GM12864 (cell line): ENCODE results near the gene CDC42BPG.
A peak's percentile ranks its signal among the peaks of the same experiment; 100 is the strongest.

Source experiments
- DNase-seq: peaks from one replicate; pipeline ENCODE4 v3.0.0-alpha.2; 2011; ENCODE audit warnings: low read depth
- H3K4me3 ChIP-seq: 2 replicates; pipeline ENCODE4 v1.5.1; 2011; ENCODE audit warnings: mild to moderate bottlenecking, low read depth, low read length, control low read depth
- CTCF ChIP-seq: IDR thresholded peaks from 2 replicates; pipeline ENCODE4 v1.5.1; 2011; ENCODE audit warnings: low read depth, mild to moderate bottlenecking, moderate library complexity, low read length, control low read depth, inconsistent platforms; ENCODE audit errors: missing control alignments

CDC42BPG gene

GRCh38 chr11:64875369-64876228 is 31.1 kb upstream of the CDC42BPG start:
- DNase-seq, result no peak
- no peak for TF ChIP-seq CTCF
- H3K4me3 ChIP-seq, result peak overlapping the region; percentile 92

- no peak for DNase-seq
- H3K4me3 ChIP-seq, result peak overlapping the region; percentile 92
Observed at GRCh38 chr11:64874308-64875240, 30.1 kb upstream of the CDC42BPG start.

GRCh38 chr11:64872790-64873488 is 28.5 kb upstream of the CDC42BPG start:
- peak overlapping the region; percentile 48 for H3K4me3 ChIP-seq
- no peak for DNase-seq
- no peak for TF ChIP-seq CTCF

More at GRCh38 chr11:64874308-64875240, 30.1 kb upstream of the CDC42BPG start:
- no peak for TF ChIP-seq CTCF

- H3K4me3 ChIP-seq, result peak overlapping the region; percentile 52
- DNase-seq, result no peak
Observed at GRCh38 chr11:64871492-64871891, 27.0 kb upstream of the CDC42BPG start.

GRCh38 chr11:64870893-64871466 is 26.5 kb upstream of the CDC42BPG start:
- DNase-seq, result no peak
- TF ChIP-seq CTCF, result no peak
- H3K4me3 ChIP-seq, result peak overlapping the region; percentile 52

More at GRCh38 chr11:64871492-64871891, 27.0 kb upstream of the CDC42BPG start:
- TF ChIP-seq CTCF, result no peak
